Thyroid gland (tissue), 4 donors: ENCODE measurements around the gene USP3.

Experiments used
- CTCF ChIP-seq, 6 experiments: fragments of 200-600 bp in 3 of 6; fragments of 450-650 bp in 3 of 6; sonication (generic) in 3 of 6; IDR thresholded peaks; one replicate each; pipeline ENCODE4 v1.5.1; 2016 to 2019; ENCODE audit warnings: antibody characterized with exemption in 6 of 6, mild to moderate bottlenecking in 2 of 6, inconsistent platforms in 1 of 6, moderate library complexity in 1 of 6
- POLR2A ChIP-seq, 2 donors: fragments of 450-650 bp; IDR thresholded peaks; one replicate each; pipeline ENCODE4 v1.6.1; 2017; ENCODE audit warnings: antibody characterized with exemption in 2 of 2, mild to moderate bottlenecking in 2 of 2, moderate library complexity in 1 of 2

GRCh38 chr15:63605816-63606215 is 101.4 kb downstream of the USP3 start:
- TF ChIP-seq POLR2A (IDR thresholded peaks at IDR 0.05) = no peak
- no peak for TF ChIP-seq CTCF (IDR thresholded peaks at IDR 0.05)
